H9 (cell line): ENCODE results near the gene KLHL1. TPM values are rescaled to one million over a fixed set of nuclear protein-coding genes. Genes with fewer than 3 reads are reported as not detected.

Source experiments
- DNase-seq: peaks from one replicate; pipeline ENCODE4 v3.0.0-alpha.2; 2017
- H2AFZ ChIP-seq: one replicate; pipeline ENCODE4 v1.6.1; 2013; ENCODE audit warnings: mild to moderate bottlenecking, low read length, control low read depth, moderate library complexity
- H2AK5ac ChIP-seq: 2 replicates; pipeline ENCODE4 v1.6.1; 2013; ENCODE audit warnings: low read length, control low read depth, mixed read lengths; ENCODE audit not compliant: insufficient read length
- H2BK120ac ChIP-seq: one replicate; pipeline ENCODE4 v1.6.1; 2013; ENCODE audit warnings: low read depth, mild to moderate bottlenecking, low read length, control low read depth, inconsistent platforms; ENCODE audit not compliant: poor library complexity, severe bottlenecking
- H2BK12ac ChIP-seq: 2 replicates; pipeline ENCODE4 v1.6.1; 2013; ENCODE audit warnings: low read length, control low read depth, mixed read lengths, low read depth; ENCODE audit not compliant: insufficient read length
- H2BK15ac ChIP-seq: 2 replicates; pipeline ENCODE4 v1.6.1; 2013; ENCODE audit warnings: low read depth, low read length, control low read depth
- H2BK20ac ChIP-seq: one replicate; pipeline ENCODE4 v1.6.1; 2013; ENCODE audit warnings: low read depth, mild to moderate bottlenecking, low read length, control low read depth, inconsistent platforms; ENCODE audit not compliant: poor library complexity, severe bottlenecking
- H2BK5ac ChIP-seq: 2 replicates; pipeline ENCODE4 v1.6.1; 2013; ENCODE audit warnings: low read length, control low read depth, mixed read lengths; ENCODE audit not compliant: insufficient read length
- H3K14ac ChIP-seq: 2 replicates; pipeline ENCODE4 v1.6.1; 2013; ENCODE audit warnings: low read length, control low read depth; ENCODE audit not compliant: insufficient read depth
- H3K18ac ChIP-seq: 2 replicates; pipeline ENCODE4 v1.6.1; 2013; ENCODE audit warnings: low read depth, mild to moderate bottlenecking, mixed read lengths, low read length, control low read depth; ENCODE audit not compliant: insufficient read length
- H3K23ac ChIP-seq: 2 replicates; pipeline ENCODE4 v1.6.1; 2013; ENCODE audit warnings: low read length, control low read depth, mixed read lengths, low read depth; ENCODE audit not compliant: insufficient read length
- H3K23me2 ChIP-seq: 2 replicates; pipeline ENCODE4 v1.6.1; 2013; ENCODE audit warnings: low read depth, mild to moderate bottlenecking, mixed read lengths, low read length, control low read depth; ENCODE audit not compliant: insufficient read length, poor library complexity, severe bottlenecking
- H3K27ac ChIP-seq: 2 replicates; pipeline ENCODE4 v1.5.1; 2013; ENCODE audit warnings: low read length, control low read depth, mixed read lengths, low read depth; ENCODE audit not compliant: insufficient read length
- H3K27me3 ChIP-seq: 2 replicates; pipeline ENCODE4 v1.6.1; 2013; ENCODE audit warnings: low read length, control low read depth, inconsistent platforms; ENCODE audit not compliant: insufficient read depth
- H3K4ac ChIP-seq: 2 replicates; pipeline ENCODE4 v1.6.1; 2013; ENCODE audit warnings: low read depth, mild to moderate bottlenecking, control low read depth, inconsistent platforms, low read length, moderate library complexity
- H3K4me1 ChIP-seq: 2 replicates; pipeline ENCODE4 v1.6.1; 2013; ENCODE audit warnings: low read length, control low read depth, inconsistent platforms; ENCODE audit not compliant: insufficient read depth
- H3K4me2 ChIP-seq: 2 replicates; pipeline ENCODE4 v1.6.1; 2013; ENCODE audit warnings: low read length, control low read depth, mixed read lengths; ENCODE audit not compliant: insufficient read length, insufficient read depth
- H3K56ac ChIP-seq: 2 replicates; pipeline ENCODE4 v1.6.1; 2013; ENCODE audit warnings: low read depth, mild to moderate bottlenecking, mixed read lengths, low read length, control low read depth; ENCODE audit not compliant: insufficient read length
- H3K79me1 ChIP-seq: 2 replicates; pipeline ENCODE4 v1.6.1; 2013; ENCODE audit warnings: low read depth, mild to moderate bottlenecking, moderate library complexity, low read length, control low read depth, inconsistent platforms; ENCODE audit not compliant: insufficient read depth, poor library complexity, severe bottlenecking
- H3K79me2 ChIP-seq: 2 replicates; pipeline ENCODE4 v1.6.1; 2013; ENCODE audit warnings: low read length, control low read depth, inconsistent platforms; ENCODE audit not compliant: insufficient read depth
- H3K9ac ChIP-seq: 2 replicates; pipeline ENCODE4 v1.6.1; 2013; ENCODE audit warnings: low read length, control low read depth, mixed read lengths; ENCODE audit not compliant: insufficient read length; ENCODE audit errors: extremely low read depth
- H3K9me3 ChIP-seq: one replicate; pipeline ENCODE4 v1.6.1; 2013; ENCODE audit warnings: low read depth, low read length, inconsistent platforms; ENCODE audit not compliant: control insufficient read depth
- H3T11ph ChIP-seq: one replicate; pipeline ENCODE4 v1.6.1; 2013; ENCODE audit warnings: mild to moderate bottlenecking, low read length, control low read depth, inconsistent platforms
- H4K20me1 ChIP-seq: one replicate; pipeline ENCODE4 v1.6.1; 2013; ENCODE audit not compliant: control insufficient read depth, insufficient read length, insufficient read depth
- H4K5ac ChIP-seq: 2 replicates; pipeline ENCODE4 v1.6.1; 2013; ENCODE audit warnings: low read depth, mild to moderate bottlenecking, mixed read lengths, low read length, control low read depth; ENCODE audit not compliant: insufficient read length
- H4K8ac ChIP-seq: replicated peaks from 2 replicates; pipeline ENCODE4 v1.6.1; 2013; ENCODE audit warnings: low read length, control low read depth, mixed read lengths, low read depth; ENCODE audit not compliant: insufficient read length
- H4K91ac ChIP-seq: 2 replicates; pipeline ENCODE4 v1.6.1; 2013; ENCODE audit warnings: low read depth, mild to moderate bottlenecking, moderate library complexity, mixed read lengths, low read length, control low read depth; ENCODE audit not compliant: insufficient read length
- H3K27ac Mint-ChIP-seq, 3 experiments: 2 replicates in 2 of 3; 3 replicates in 1 of 3; pipeline ENCODE4 v1.8.0; 2020 to 2021; ENCODE audit warnings: mixed read lengths in 3 of 3, mild to moderate bottlenecking in 1 of 3, moderate library complexity in 1 of 3
- H3K27me3 Mint-ChIP-seq: 2 replicates; pipeline ENCODE4 v1.8.0; 2021; ENCODE audit warnings: low read depth, mild to moderate bottlenecking, moderate library complexity, mixed read lengths
- H3K36me3 Mint-ChIP-seq, 3 experiments: 2 replicates in 2 of 3; 3 replicates in 1 of 3; pipeline ENCODE4 v1.8.0; 2020 to 2021; ENCODE audit warnings: low read depth in 3 of 3, mixed read lengths in 3 of 3; ENCODE audit not compliant: insufficient read depth in 1 of 3
- H3K4me1 Mint-ChIP-seq, 2 experiments: 2 replicates each; pipeline ENCODE4 v1.8.0; 2020; ENCODE audit warnings: mixed read lengths in 2 of 2
- H3K4me3 Mint-ChIP-seq, 2 experiments: 2 replicates in 1 of 2; 3 replicates in 1 of 2; pipeline ENCODE4 v1.8.0; 2020 to 2021; ENCODE audit warnings: mild to moderate bottlenecking in 2 of 2, mixed read lengths in 2 of 2, moderate library complexity in 1 of 2
- H3K9me3 Mint-ChIP-seq, 2 experiments: 2 replicates in 1 of 2; 3 replicates in 1 of 2; pipeline ENCODE4 v1.8.0; 2020; ENCODE audit warnings: mild to moderate bottlenecking in 2 of 2, mixed read lengths in 2 of 2, moderate library complexity in 1 of 2
- WGBS: extraction: QIAGEN DNeasy Blood & Tissue Kit; methylation state at CpG from one replicate; pipeline ENCODE4 v1.1.7; 2013; ENCODE audit warnings: missing lambda C conversion rate, low lambda C conversion rate, mixed read lengths; ENCODE audit not compliant: insufficient read length; ENCODE audit errors: extremely low coverage; 5-methylcytosine and 5-hydroxymethylcytosine counted together
- total RNA-seq: library from RNA; stranded (reverse); gene quantifications from 2 replicates; pipeline ENCODE4 v1.2.1, GENCODE V29; 2021
- TF ChIP-seq, protein P1 (sequence below): fragments of 200-600 bp; sonication (generic); conservative IDR thresholded peaks from 3 replicates; pipeline ENCODE4 v1.8.0; 2021; ENCODE audit warnings: antibody characterized with exemption, mild to moderate bottlenecking

The KLHL1 gene
- total RNA-seq, 1 experiment from 2014 or later, result not detected

DNA sequence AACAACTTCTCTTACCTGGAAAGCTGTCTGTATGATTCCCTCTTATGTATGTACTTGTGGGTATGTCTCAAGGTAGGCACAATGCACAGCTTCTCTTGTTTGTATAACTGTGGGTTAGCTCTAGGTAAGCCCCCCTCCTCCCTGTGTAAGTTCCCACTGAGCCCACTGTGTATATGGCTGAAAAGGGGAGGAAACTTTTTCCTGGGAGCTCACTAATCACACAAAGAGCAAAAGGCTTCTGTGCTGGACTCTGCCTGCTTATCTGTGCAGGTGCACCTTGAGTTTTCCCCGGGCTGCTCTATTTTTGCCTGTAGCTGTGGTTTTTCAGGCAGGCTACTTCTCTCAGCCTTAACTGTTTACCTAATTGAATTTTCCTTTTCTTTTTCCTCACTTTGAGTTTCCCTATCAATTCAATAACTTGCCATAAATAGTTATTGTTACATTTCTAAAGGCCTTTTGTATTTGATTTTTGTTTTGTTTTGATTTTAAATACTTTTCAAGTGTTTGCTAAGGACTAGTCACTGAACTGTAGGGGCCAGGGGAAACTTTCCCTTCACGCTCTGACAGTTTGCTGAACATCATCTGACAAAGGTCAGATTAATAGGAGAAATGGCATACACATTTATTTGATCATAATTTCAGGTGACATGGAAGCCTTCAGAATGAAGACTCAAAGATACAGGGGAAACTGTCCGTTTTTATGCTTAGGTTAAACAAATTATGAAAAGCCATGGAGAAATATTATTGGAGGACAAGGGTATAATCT, 424.1 kb downstream of the KLHL1 start:
- Histone ChIP-seq H4K5ac (no peak overlapping the region), H3K23ac (no peak overlapping the region), H3K14ac (no peak overlapping the region), H2AK5ac (no peak overlapping the region), H3K4me2 (no peak overlapping the region), H3K27ac (no peak overlapping the region), H3K56ac (no peak overlapping the region), H2BK5ac (no peak overlapping the region), H3K23me2 (no peaks in the 10 kb centered on the region), H2BK12ac (no peak overlapping the region), H3K27me3 (no peaks in the 10 kb centered on the region), H3K18ac (no peak overlapping the region), H2AFZ (no peak overlapping the region), H2BK20ac (no peak overlapping the region), H4K20me1 (no peaks in the 10 kb centered on the region), H4K91ac (no peak overlapping the region), H3K79me1 (no peaks in the 10 kb centered on the region), H2BK120ac (no peak overlapping the region), H3K4ac (no peak overlapping the region), H3K4me1 (no peaks in the 10 kb centered on the region), H3K9ac (no peak overlapping the region), H3K79me2 (no peaks in the 10 kb centered on the region), H3T11ph (no peak overlapping the region), H2BK15ac (no peak overlapping the region), H3K9me3 (no peaks in the 10 kb centered on the region), H4K8ac (no peak overlapping the region)
- TF ChIP-seq, protein P1, sequence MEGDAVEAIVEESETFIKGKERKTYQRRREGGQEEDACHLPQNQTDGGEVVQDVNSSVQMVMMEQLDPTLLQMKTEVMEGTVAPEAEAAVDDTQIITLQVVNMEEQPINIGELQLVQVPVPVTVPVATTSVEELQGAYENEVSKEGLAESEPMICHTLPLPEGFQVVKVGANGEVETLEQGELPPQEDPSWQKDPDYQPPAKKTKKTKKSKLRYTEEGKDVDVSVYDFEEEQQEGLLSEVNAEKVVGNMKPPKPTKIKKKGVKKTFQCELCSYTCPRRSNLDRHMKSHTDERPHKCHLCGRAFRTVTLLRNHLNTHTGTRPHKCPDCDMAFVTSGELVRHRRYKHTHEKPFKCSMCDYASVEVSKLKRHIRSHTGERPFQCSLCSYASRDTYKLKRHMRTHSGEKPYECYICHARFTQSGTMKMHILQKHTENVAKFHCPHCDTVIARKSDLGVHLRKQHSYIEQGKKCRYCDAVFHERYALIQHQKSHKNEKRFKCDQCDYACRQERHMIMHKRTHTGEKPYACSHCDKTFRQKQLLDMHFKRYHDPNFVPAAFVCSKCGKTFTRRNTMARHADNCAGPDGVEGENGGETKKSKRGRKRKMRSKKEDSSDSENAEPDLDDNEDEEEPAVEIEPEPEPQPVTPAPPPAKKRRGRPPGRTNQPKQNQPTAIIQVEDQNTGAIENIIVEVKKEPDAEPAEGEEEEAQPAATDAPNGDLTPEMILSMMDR, result no peak
- no CpG with 5 or more reads among the region's 3 CpGs for WGBS
- DNase-seq, result no peak
- peak overlapping the region in 2 of 3 experiments; percentile 28 to 35; a peak in 2 of 7 replicates for H3K27ac Mint-ChIP-seq
- H3K4me3 Mint-ChIP-seq, result no peak overlapping the region
- peaks cover 0 to 3% of the 10 kb centered on the region in 2 experiments; a peak in 1 of 5 replicates for H3K9me3 Mint-ChIP-seq
- H3K36me3 Mint-ChIP-seq, result no peaks in the 10 kb centered on the region
- no peaks in the 10 kb centered on the region for H3K27me3 Mint-ChIP-seq
- peaks cover 7 to 9% of the 10 kb centered on the region in 2 experiments for H3K4me1 Mint-ChIP-seq
